ENCODE results near the gene GLIS1. TPM values are rescaled to one million over a fixed set of nuclear protein-coding genes. Genes with fewer than 3 reads are reported as not detected.

The GLIS1 gene
- total and polyA plus RNA-seq, 8 donors = 0.06 to 0.26 (median 0.13) TPM; not detected in 4

- Histone ChIP-seq H3K27ac (no peak overlapping the region), H3K9me3 (no peaks in the 10 kb centered on the region), H3K36me3 (no peaks in the 10 kb centered on the region), H3K4me3 (no peak overlapping the region), H3K27me3 (no peaks in the 10 kb centered on the region), H3K4me1 (no peaks in the 10 kb centered on the region)
- WGBS, 2 donors = 66 to 87% methylated on average over 4 of the region's 4 CpGs
- DNase-seq (peak in 1 of 6 donors; percentile 29), ATAC-seq (no peak), FAIRE-seq (no peak)
- intact Hi-C loops (cut with DNase I) = no loop called here
- TF ChIP-seq, protein P1, sequence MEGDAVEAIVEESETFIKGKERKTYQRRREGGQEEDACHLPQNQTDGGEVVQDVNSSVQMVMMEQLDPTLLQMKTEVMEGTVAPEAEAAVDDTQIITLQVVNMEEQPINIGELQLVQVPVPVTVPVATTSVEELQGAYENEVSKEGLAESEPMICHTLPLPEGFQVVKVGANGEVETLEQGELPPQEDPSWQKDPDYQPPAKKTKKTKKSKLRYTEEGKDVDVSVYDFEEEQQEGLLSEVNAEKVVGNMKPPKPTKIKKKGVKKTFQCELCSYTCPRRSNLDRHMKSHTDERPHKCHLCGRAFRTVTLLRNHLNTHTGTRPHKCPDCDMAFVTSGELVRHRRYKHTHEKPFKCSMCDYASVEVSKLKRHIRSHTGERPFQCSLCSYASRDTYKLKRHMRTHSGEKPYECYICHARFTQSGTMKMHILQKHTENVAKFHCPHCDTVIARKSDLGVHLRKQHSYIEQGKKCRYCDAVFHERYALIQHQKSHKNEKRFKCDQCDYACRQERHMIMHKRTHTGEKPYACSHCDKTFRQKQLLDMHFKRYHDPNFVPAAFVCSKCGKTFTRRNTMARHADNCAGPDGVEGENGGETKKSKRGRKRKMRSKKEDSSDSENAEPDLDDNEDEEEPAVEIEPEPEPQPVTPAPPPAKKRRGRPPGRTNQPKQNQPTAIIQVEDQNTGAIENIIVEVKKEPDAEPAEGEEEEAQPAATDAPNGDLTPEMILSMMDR (IDR thresholded peaks at IDR 0.05) = no peak
Observed at GRCh38 chr1:53618500-53619366, 120.2 kb downstream of the GLIS1 start.

DNA sequence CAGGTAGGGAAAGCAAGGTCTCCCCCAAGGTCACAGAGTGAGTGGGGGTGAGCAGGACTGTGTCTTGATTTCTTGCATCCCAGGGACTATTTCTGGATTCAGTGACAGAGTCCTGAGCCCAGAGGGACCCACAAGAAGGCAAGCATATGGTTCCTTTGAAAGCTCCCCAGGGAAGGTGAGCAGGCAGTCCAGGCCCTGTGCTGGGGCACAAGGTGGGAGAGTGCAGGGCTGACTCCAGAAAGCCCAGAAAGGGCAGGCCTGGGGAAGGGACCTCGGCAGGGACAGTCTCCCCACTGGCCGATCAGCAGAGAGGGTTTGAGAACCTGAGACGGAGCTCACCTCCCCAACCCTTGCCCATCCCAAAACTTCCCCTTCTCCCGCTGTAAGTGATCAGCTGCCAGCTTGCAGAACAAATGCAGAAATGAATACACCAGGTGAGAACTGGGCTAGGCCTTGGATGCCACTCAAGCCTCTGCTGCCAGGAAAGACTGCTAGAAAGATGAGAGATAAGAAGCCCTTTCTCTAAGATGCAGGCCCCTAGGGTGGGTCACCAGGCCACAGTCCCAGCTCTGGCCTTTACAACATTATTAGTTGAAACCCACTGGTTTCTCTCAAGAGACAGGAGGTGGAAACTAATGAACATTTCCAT lies 121.0 kb downstream of the GLIS1 start:
- 85 to 88% methylated on average over 4 of the region's 4 CpGs for WGBS, 2 donors
- TF ChIP-seq, protein P1 (IDR thresholded peaks at IDR 0.05) = no peak
- Histone ChIP-seq H3K36me3 (no peaks in the 10 kb centered on the region), H3K27me3 (no peaks in the 10 kb centered on the region), H3K4me3 (no peak overlapping the region), H3K9me3 (no peaks in the 10 kb centered on the region), H3K4me1 (no peaks in the 10 kb centered on the region), H3K27ac (no peak overlapping the region)
- intact Hi-C loops (cut with DNase I) = no loop called here
- peak in 1 of 6 donors; percentile 19 for DNase-seq
- ATAC-seq = no peak
- FAIRE-seq = no peak

DNA sequence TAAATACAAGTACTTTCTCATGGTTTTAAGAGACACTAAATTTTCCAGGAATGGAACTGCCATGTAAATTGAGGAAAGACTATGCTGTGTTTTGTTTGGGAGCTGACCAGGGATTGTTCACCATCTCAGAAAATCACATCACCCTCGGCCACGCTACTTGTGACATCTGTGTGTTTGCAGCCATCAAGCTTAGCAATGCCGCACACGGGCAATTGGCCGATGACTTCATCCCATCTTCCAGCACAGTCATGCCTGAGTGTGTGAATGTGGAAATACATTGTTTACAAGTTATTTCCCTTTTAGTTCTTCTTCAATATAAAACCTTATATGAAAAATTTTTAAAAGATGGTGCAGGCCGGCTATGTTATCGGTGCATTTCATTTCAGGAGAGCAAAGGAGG lies 121.6 kb downstream of the GLIS1 start:
- no peaks in the 10 kb centered on the region for H3K36me3 ChIP-seq
- no peak for FAIRE-seq
- WGBS, 2 donors = 91 to 94% methylated on average over 7 of the region's 7 CpGs
- H3K9me3 ChIP-seq = no peaks in the 10 kb centered on the region
- intact Hi-C loops (cut with DNase I) = no loop called here
- no peaks in the 10 kb centered on the region for H3K4me1 ChIP-seq
- no peaks in the 10 kb centered on the region for H3K27me3 ChIP-seq
- H3K27ac ChIP-seq = no peak overlapping the region
- DNase-seq = peak in 1 of 6 donors; percentile 36
- no peak overlapping the region for H3K4me3 ChIP-seq
- ATAC-seq = no peak
- TF ChIP-seq, protein P1 (IDR thresholded peaks at IDR 0.05) = no peak

GRCh38 chr1:53616927-53617326 lies 122.0 kb downstream of the GLIS1 start:
- TF ChIP-seq, protein P1 (IDR thresholded peaks at IDR 0.05) = no peak
- H3K27ac ChIP-seq = no peak overlapping the region
- no peak overlapping the region for H3K4me3 ChIP-seq
- intact Hi-C loops (cut with DNase I) = no loop called here
- no peaks in the 10 kb centered on the region for H3K27me3 ChIP-seq
- 90 to 100% methylated on average over 2 of the region's 2 CpGs for WGBS, 2 donors
- no peak for FAIRE-seq
- H3K36me3 ChIP-seq = no peaks in the 10 kb centered on the region
- no peak for ATAC-seq
- peak in 1 of 6 donors; percentile 19 for DNase-seq
- no peaks in the 10 kb centered on the region for H3K4me1 ChIP-seq
- H3K9me3 ChIP-seq = no peaks in the 10 kb centered on the region
